ENCODE measurements around the gene GLYR1.

- TF ChIP-seq CTCF (IDR thresholded peaks at IDR 0.05) (no peak), POLR2AphosphoS5 (IDR thresholded peaks at IDR 0.05; ENCODE audit: insufficient read depth in 1 of 2, low read depth in 1 of 2) (no peak)
These were observed 29.7 kb upstream of the GLYR1 start for GRCh38 chr16:4876646-4877379.

All from vagina (tissue), 2 donors.